HepG2 (cell line): ENCODE measurements around the gene MKRN1. TPM values are rescaled to one million over a fixed set of nuclear protein-coding genes. Genes with fewer than 3 reads are reported as not detected.
A peak's percentile ranks its signal among the peaks of the same experiment; 100 is the strongest.

ENCODE experiments used
- ATAC-seq: fragments of 200-7000 bp; cut with Tn5 transposase; 3 replicates; pipeline ENCODE4 v1.9.1; 2020; ENCODE audit warnings: mild to moderate bottlenecking, moderate library complexity
- BruUV-seq: library from RNA; stranded (reverse); fragments of 400-500 nt; replicated peaks from 2 replicates; lab custom pipeline; 2021; lab: Mats Ljungman, UMichigan
- CTCF ChIA-PET: fragments of 300-600 bp; formaldehyde crosslinking; extraction: SDS; loops from one replicate; lab custom pipeline; 2021; ENCODE audit warnings: low total read pairs, inconsistent platforms, low intra/inter-chr PET ratio; lab: Yijun Ruan, JAX
- POLR2A ChIA-PET: fragments of 350-600 bp; sonication (Branson Sonifier 250); formaldehyde crosslinking; loops from one replicate; lab custom pipeline; 2020; ENCODE audit warnings: antibody characterized with exemption, inconsistent platforms; lab: Yijun Ruan, JAX
- DNase-seq: peaks from one replicate; pipeline ENCODE4 v3.0.0-alpha.2; 2015; ENCODE audit warnings: low spot score
- FAIRE-seq: peaks from 3 replicates; lab custom pipeline; 2011; peaks lifted over from hg19 to GRCh38; lab: Jason Lieb, UNC
- H2AFZ ChIP-seq: one replicate; pipeline ENCODE4 v1.6.1; 2011; ENCODE audit warnings: low read length, inconsistent platforms
- H3K27ac ChIP-seq: fragments of 300-600 bp; 3 replicates; pipeline ENCODE4 v1.8.0; 2011; ENCODE audit warnings: mixed run types, mild to moderate bottlenecking, mixed read lengths, low read length, inconsistent platforms; ENCODE audit not compliant: insufficient read depth; ENCODE audit errors: extremely low read length
- H3K27me3 ChIP-seq, 2 experiments: fragments of 200-600 bp in 1 of 2; 2 replicates in 1 of 2; 3 replicates in 1 of 2; pipeline versions ENCODE4 v1.6.0 to v1.8.0; 2011; ENCODE audit warnings: low read length in 2 of 2, mild to moderate bottlenecking in 2 of 2, moderate library complexity in 2 of 2, inconsistent platforms in 1 of 2; ENCODE audit not compliant: insufficient read depth in 2 of 2, control insufficient read depth in 1 of 2
- H3K36me3 ChIP-seq, 2 experiments: fragments of 200-600 bp in 1 of 2; replicated peaks in 1 of 2; 2 replicates in 1 of 2; 3 replicates in 1 of 2; pipeline versions ENCODE4 v1.5.1 to v1.8.0; 2011; ENCODE audit warnings: low read length in 2 of 2, inconsistent platforms in 1 of 2; ENCODE audit not compliant: insufficient read depth in 2 of 2, control insufficient read depth in 1 of 2
- H3K4me1 ChIP-seq: 2 replicates; pipeline ENCODE4 v1.5.1; 2012; ENCODE audit warnings: low read length, inconsistent platforms; ENCODE audit not compliant: insufficient read depth
- H3K4me2 ChIP-seq: 2 replicates; pipeline ENCODE4 v1.6.0; 2011; ENCODE audit warnings: low read depth, low read length, inconsistent platforms
- H3K4me3 ChIP-seq, 3 experiments: fragments of 200-600 bp in 1 of 3; sonication (generic), shearing (Covaris generic) in 1 of 3; replicated peaks in 1 of 3; 2 replicates each; pipeline ENCODE4 v1.5.1; 2011 to 2016; ENCODE audit warnings: low read length in 3 of 3, inconsistent platforms in 2 of 3, low read depth in 2 of 3, mild to moderate bottlenecking in 2 of 3, control low read depth in 1 of 3, mixed read lengths in 1 of 3; ENCODE audit not compliant: insufficient read depth in 1 of 3
- H3K79me2 ChIP-seq: one replicate; pipeline ENCODE4 v1.6.1; 2011; ENCODE audit warnings: low read length, inconsistent platforms; ENCODE audit not compliant: insufficient read depth
- H3K9ac ChIP-seq: 2 replicates; pipeline ENCODE4 v1.6.0; 2011; ENCODE audit warnings: mild to moderate bottlenecking, low read depth, low read length, inconsistent platforms; ENCODE audit not compliant: insufficient read depth
- H3K9me3 ChIP-seq: 2 replicates; pipeline ENCODE4 v1.5.1; 2012; ENCODE audit warnings: mild to moderate bottlenecking, low read length
- H4K20me1 ChIP-seq: 2 replicates; pipeline ENCODE4 v1.6.0; 2011; ENCODE audit warnings: inconsistent platforms, mild to moderate bottlenecking, low read length, moderate library complexity; ENCODE audit not compliant: insufficient read depth
- ETS1 ChIP-seq: sonication (generic); formaldehyde crosslinking; IDR thresholded peaks from 2 replicates; pipeline ENCODE4 v1.4.0; 2020; ENCODE audit warnings: missing genetic modification reagents
- GABPA ChIP-seq, 2 experiments: IDR thresholded peaks; 2 replicates each; pipeline ENCODE4 v1.6.1; 2011 to 2016; ENCODE audit warnings: low read depth in 2 of 2, low read length in 1 of 2, missing biosample characterization in 1 of 2, missing genetic modification characterization in 1 of 2
- GLMP ChIP-seq: sonication (generic); formaldehyde crosslinking; IDR thresholded peaks from 2 replicates; pipeline ENCODE4 v1.9.0; 2021; ENCODE audit warnings: missing genetic modification reagents, mild to moderate bottlenecking, borderline replicate concordance
- HNRNPLL ChIP-seq: fragments of 200-400 bp; formaldehyde crosslinking; IDR thresholded peaks from 2 replicates; pipeline ENCODE4 v1.6.1; 2017; ENCODE audit warnings: mild to moderate bottlenecking, low read depth, low read length; ENCODE audit not compliant: poor library complexity, severe bottlenecking
- IKZF1 ChIP-seq: fragments of 450-650 bp; IDR thresholded peaks from 2 replicates; pipeline ENCODE4 v1.7.1; 2016
- MEF2D ChIP-seq: sonication (generic); formaldehyde crosslinking; IDR thresholded peaks from 2 replicates; pipeline ENCODE4 v1.5.1; 2020; ENCODE audit warnings: mild to moderate bottlenecking, missing genetic modification reagents
- MTF2 ChIP-seq: sonication (generic); formaldehyde crosslinking; IDR thresholded peaks from 2 replicates; pipeline ENCODE4 v1.5.0; 2020; ENCODE audit warnings: missing genetic modification reagents, borderline replicate concordance
- NFATC3 ChIP-seq: sonication (generic); formaldehyde crosslinking; IDR thresholded peaks from 2 replicates; pipeline ENCODE4 v1.5.1; 2020; ENCODE audit warnings: mild to moderate bottlenecking, missing genetic modification reagents
- NR2C2 ChIP-seq: sonication (generic); formaldehyde crosslinking; IDR thresholded peaks from 2 replicates; pipeline ENCODE4 v1.4.0; 2020; ENCODE audit warnings: missing genetic modification reagents, mild to moderate bottlenecking, moderate library complexity, borderline replicate concordance
- PBX3 ChIP-seq: sonication (generic); formaldehyde crosslinking; IDR thresholded peaks from 2 replicates; pipeline ENCODE4 v1.8.1; 2023; ENCODE audit warnings: missing genetic modification reagents, inconsistent platforms, borderline replicate concordance
- PLSCR1 ChIP-seq: sonication (generic); formaldehyde crosslinking; IDR thresholded peaks from 2 replicates; pipeline ENCODE4 v1.5.0; 2020; ENCODE audit warnings: missing genetic modification reagents, mild to moderate bottlenecking, borderline replicate concordance
- THAP8 ChIP-seq: sonication (generic); formaldehyde crosslinking; IDR thresholded peaks from 2 replicates; pipeline ENCODE4 v1.5.1; 2020; ENCODE audit warnings: missing genetic modification reagents, mild to moderate bottlenecking, borderline replicate concordance
- ZBTB8A ChIP-seq: sonication (generic); formaldehyde crosslinking; IDR thresholded peaks from 2 replicates; pipeline ENCODE4 v1.4.0; 2020; ENCODE audit warnings: mild to moderate bottlenecking, low read depth, missing genetic modification reagents, borderline replicate concordance
- ZC3H4 ChIP-seq: sonication (generic); formaldehyde crosslinking; IDR thresholded peaks from 2 replicates; pipeline ENCODE4 v1.4.0; 2020; ENCODE audit warnings: missing genetic modification reagents, borderline replicate concordance
- ZNF101 ChIP-seq: sonication (generic); formaldehyde crosslinking; IDR thresholded peaks from 2 replicates; pipeline ENCODE4 v1.4.0; 2020; ENCODE audit warnings: mild to moderate bottlenecking, low read depth, missing genetic modification reagents, borderline replicate concordance
- ZNF547 ChIP-seq: sonication (generic); formaldehyde crosslinking; IDR thresholded peaks from 2 replicates; pipeline ENCODE4 v1.5.1; 2020; ENCODE audit warnings: mild to moderate bottlenecking, missing genetic modification reagents
- ZNF841 ChIP-seq: sonication (generic); formaldehyde crosslinking; IDR thresholded peaks from 2 replicates; pipeline ENCODE4 v1.8.1; 2023; ENCODE audit warnings: missing genetic modification reagents, borderline replicate concordance
- ZNF883 ChIP-seq: sonication (generic); formaldehyde crosslinking; IDR thresholded peaks from 2 replicates; pipeline ENCODE4 v1.5.1; 2020; ENCODE audit warnings: mild to moderate bottlenecking, missing genetic modification reagents; ENCODE audit errors: not compliant biosample characterization
- WGBS: methylation state at CpG from one replicate; pipeline ENCODE4 v1.1.6; 2017; ENCODE audit warnings: low lambda C conversion rate; 5-methylcytosine and 5-hydroxymethylcytosine counted together
- in situ Hi-C: cut with HindIII; loops from 2 replicates; pipeline ENCODE4 v1.10.0; 2017; ENCODE audit warnings: low pct_unique_long_range_greater_than_20kb; ENCODE audit not compliant: extremely low pct_ligation_motif_present
- intact Hi-C: fragments of 100-400 bp; cut with micrococcal nuclease; formaldehyde crosslinking; loops from one replicate; pipeline ENCODE4 v1.10.0; 2022; ENCODE audit not compliant: unreplicated experiment
- polyA plus RNA-seq, 8 experiments: library from polyadenylated mRNA; depleted of rRNA in 3 of 8; stranded (reverse) in 7 of 8; unstranded in 1 of 8; fragments of >200 nt; fragmentation: Illumina TruSeq in 4 of 8; extraction: Trizol in 4 of 8; gene quantifications; 2 replicates each; pipeline versions ENCODE4 v1.2.1 to v1.2.3, GENCODE V29; 2011 to 2016; ENCODE audit warnings: low read depth in 4 of 8, missing spikeins in 1 of 8, mixed read lengths in 1 of 8; ENCODE audit not compliant: insufficient read depth in 1 of 8
- total RNA-seq, 5 experiments: library from RNA; depleted of rRNA; stranded (reverse); fragments of >200 nt; fragmentation: Illumina TruSeq; extraction: Trizol; gene quantifications; 2 replicates each; pipeline ENCODE4 v1.2.3, GENCODE V29; 2016; ENCODE audit warnings: low read depth in 1 of 5

MKRN1 gene
- total and polyA plus RNA-seq, 2 of the 13 experiments (the other 11 are each of a cell fraction or from before 2014, with no cell fraction given) = 28.5 to 32.8 TPM

- 10% methylated on average over 2 of the region's 5 CpGs for WGBS
- Histone ChIP-seq H3K4me2 (no peak overlapping the region), H3K27ac (no peak overlapping the region), H4K20me1 (no peaks in the 10 kb centered on the region), H3K9me3 (no peaks in the 10 kb centered on the region), H3K36me3 (no peaks in the 10 kb centered on the region), H3K27me3 (peaks cover 0 to 5% of the 10 kb centered on the region in 2 experiments; a peak in 1 of 5 replicates), H3K9ac (no peak overlapping the region), H3K4me3 (no peak overlapping the region), H3K4me1 (0 out of 2 replicates have a peak, but pooled peaks cover 6% of the 10 kb centered on the region), H3K79me2 (no peaks in the 10 kb centered on the region), H2AFZ (no peak overlapping the region)
- ATAC-seq (peak; percentile 66), FAIRE-seq (no peak), DNase-seq (no peak)
- no TSS peak for BruUV-seq
- ChIA-PET POLR2A (no interaction called here), CTCF (no interaction called here)
- in situ Hi-C loops (no loop called here), intact Hi-C loops (no loop called here)
- no peak for TF ChIP-seq ZNF101 (CRISPR knock-in tag)
- no peak for TF ChIP-seq MTF2 (CRISPR knock-in tag)
- no peak for TF ChIP-seq NFATC3 (CRISPR knock-in tag)
- TF ChIP-seq THAP8 (CRISPR knock-in tag) = no peak
- no peak for TF ChIP-seq ZNF547
- TF ChIP-seq ZNF841 = no peak
- no peak for TF ChIP-seq ZBTB8A (CRISPR knock-in tag)
- TF ChIP-seq IKZF1 = no peak
- no peak for TF ChIP-seq ZC3H4 (CRISPR knock-in tag)
- TF ChIP-seq HNRNPLL = no peak
- no peak for TF ChIP-seq NR2C2 (CRISPR knock-in tag)
- TF ChIP-seq GLMP (CRISPR knock-in tag) = no peak
- TF ChIP-seq ZNF883 = no peak
- no peak for TF ChIP-seq MEF2D (CRISPR knock-in tag)
- no peak for TF ChIP-seq ETS1 (CRISPR knock-in tag)
- no peak for TF ChIP-seq GABPA (IDR thresholded peaks at IDR 0.05; ENCODE audit: low read depth, low read length)
- no peak for TF ChIP-seq GABPA (CRISPR knock-in tag; IDR thresholded peaks at IDR 0.05; ENCODE audit: low read depth)
- TF ChIP-seq PBX3 (CRISPR knock-in tag) = no peak
- no peak for TF ChIP-seq PLSCR1 (CRISPR knock-in tag)
Measured at GRCh38 chr7:140506788-140507464, 27.6 kb upstream of the MKRN1 start.
